Kidney tubule cell (primary cell): ENCODE measurements around the gene ANKRD7.

Experiments used
- DNase-seq: peaks from one replicate; pipeline ENCODE4 v3.0.0-alpha.2; 2018; ENCODE audit warnings: low spot score

ANKRD7 gene

GRCh38 chr7:118224521-118224920 lies at the start of gene ANKRD7:
Gene ANKRD7, plus strand, starts transcription at chr7:118224704. Its CDS starts 127 bp downstream, at chr7:118224831.
- DNase-seq, result no peak

DNA sequence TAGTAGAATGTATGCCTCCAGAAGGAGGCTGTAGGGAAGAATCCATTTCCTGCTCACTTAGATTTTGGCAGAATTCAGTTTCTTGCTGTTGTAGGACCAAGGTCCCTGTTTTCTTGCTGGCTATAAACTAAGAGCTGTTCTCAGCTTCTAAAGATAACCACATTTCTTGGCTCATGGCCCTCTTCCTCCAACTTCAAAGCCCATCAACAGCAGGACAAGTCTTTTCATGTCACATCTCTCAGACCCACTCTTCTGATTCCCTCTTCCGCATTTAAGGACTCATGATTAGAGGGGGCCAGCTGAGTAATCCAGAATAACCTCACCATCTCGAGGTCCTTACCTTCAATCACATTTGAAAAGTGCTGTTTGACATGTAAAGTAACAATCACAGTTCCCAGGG lies 48.8 kb upstream of the ANKRD7 start:
- no peak for DNase-seq

GRCh38 chr7:118179191-118179590 lies 45.3 kb upstream of the ANKRD7 start:
- DNase-seq, result no peak

DNA sequence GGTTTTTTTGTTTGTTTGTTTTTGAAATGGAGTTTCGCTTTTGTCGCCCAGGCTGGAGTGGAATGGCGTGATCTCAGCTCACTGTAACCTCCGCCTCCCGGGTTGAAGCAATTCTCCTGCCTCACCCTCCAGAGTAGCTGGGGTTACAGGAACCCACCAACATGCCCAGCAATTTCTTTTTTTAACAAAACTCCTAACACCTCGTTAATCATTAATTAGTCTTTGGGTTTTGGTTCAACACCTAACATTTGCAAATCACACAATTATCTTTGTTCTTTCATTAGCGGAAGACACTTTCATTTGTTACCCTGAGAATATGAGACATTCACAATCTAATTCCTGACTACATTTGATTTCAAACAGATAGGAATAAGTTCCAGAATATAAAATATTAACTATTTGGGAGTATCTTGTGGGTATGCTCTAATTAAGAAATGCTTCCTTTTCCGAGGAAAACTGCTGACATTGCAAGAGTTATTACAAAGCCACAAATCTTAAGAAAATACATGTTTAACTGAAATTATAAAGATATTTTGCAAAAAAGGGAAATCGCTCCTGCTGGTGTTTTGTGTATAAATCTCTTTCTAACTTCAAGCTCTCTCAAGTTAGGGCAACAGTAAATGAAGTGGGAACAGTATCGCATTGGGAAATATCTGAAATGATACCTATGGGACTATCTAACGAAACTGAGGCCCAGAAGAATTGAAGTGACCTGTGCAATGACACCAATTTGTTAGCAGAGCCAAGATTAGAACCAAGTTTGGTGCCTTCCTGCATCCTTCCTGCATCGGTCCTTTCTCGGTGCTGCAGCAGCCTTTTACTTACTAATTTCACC lies 41.7 kb upstream of the ANKRD7 start:
- DNase-seq, result peak; percentile 47

DNA sequence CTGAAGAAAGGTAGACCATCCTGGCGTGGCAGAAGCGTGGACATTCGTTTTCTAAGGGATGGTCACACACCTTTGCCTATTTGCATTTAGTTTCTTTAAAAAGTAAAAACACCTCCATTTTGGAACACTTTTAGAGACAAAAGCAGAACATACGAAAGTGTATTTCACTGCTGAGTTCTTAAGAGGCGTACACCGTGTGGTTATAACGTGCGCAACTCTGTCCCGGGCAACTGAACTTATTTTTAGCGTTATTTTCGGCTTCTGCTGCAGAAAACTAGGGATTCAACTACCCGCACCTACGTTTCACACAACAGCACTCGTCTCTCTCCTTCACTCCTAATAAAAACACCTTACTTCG lies 41.1 kb upstream of the ANKRD7 start:
- no peak for DNase-seq

GRCh38 chr7:118183786-118184564 lies 40.5 kb upstream of the ANKRD7 start, which contains the start of gene LSM8:
Gene LSM8, plus strand, starts transcription at chr7:118184164. Its CDS starts 60 bp downstream, at chr7:118184224.
- peak; percentile 99 for DNase-seq

GRCh38 chr7:118184565-118184940 lies 40.0 kb upstream of the ANKRD7 start:
- peak; percentile 18 for DNase-seq

- no peak for DNase-seq
Observed at GRCh38 chr7:118185163-118185860, 39.2 kb upstream of the ANKRD7 start.

GRCh38 chr7:118186501-118186900 lies 38.0 kb upstream of the ANKRD7 start:
- peak; percentile 1 for DNase-seq

GRCh38 chr7:118194571-118194970 lies 29.9 kb upstream of the ANKRD7 start:
- no peak for DNase-seq

GRCh38 chr7:118195837-118196474 lies 28.5 kb upstream of the ANKRD7 start:
- peak; percentile 59 for DNase-seq

GRCh38 chr7:118202061-118202460 lies 22.4 kb upstream of the ANKRD7 start:
- DNase-seq, result no peak

DNA sequence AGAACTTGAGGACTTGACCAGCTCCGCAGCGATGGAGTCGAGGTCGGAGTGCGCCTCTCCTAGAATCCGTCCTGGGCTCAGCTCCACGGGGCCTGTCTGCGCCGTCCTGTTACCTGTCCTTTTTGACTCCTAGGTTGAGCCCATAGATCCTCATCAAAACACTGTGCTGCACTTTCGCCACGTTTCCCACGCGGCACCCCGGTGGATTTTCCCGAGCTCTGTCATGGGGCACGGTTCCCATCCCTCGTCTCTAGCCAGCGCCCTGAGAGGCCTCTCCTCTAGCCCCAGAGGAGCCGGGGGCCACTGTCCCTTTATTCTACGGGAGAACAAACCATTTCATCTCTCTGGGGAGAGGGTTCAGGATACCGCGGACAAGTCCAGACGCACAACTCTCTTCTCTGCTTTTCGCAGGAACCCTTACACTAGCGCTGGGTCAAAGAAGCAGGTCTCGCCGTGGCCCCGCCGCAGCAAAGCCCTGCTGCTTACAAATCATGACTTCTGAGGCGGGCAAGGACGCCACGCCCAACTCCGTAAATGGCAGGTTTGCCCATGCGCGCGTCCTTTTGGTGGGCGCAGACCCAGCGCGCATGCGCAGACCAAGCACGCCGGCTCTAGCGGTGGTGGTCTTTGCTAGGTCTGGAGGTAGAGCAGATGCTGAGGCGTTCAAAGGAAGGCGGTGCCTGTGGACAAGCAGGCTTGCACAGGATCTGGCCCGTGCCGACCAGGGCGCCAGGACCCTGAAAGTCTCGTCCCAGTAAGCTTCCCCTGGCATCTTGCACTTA lies 10.3 kb upstream of the ANKRD7 start:
- DNase-seq, result peak; percentile 87

GRCh38 chr7:118214833-118215182 lies 9.7 kb upstream of the ANKRD7 start:
- no peak for DNase-seq

GRCh38 chr7:118217210-118217619 lies 7.3 kb upstream of the ANKRD7 start:
- DNase-seq, result no peak

DNA sequence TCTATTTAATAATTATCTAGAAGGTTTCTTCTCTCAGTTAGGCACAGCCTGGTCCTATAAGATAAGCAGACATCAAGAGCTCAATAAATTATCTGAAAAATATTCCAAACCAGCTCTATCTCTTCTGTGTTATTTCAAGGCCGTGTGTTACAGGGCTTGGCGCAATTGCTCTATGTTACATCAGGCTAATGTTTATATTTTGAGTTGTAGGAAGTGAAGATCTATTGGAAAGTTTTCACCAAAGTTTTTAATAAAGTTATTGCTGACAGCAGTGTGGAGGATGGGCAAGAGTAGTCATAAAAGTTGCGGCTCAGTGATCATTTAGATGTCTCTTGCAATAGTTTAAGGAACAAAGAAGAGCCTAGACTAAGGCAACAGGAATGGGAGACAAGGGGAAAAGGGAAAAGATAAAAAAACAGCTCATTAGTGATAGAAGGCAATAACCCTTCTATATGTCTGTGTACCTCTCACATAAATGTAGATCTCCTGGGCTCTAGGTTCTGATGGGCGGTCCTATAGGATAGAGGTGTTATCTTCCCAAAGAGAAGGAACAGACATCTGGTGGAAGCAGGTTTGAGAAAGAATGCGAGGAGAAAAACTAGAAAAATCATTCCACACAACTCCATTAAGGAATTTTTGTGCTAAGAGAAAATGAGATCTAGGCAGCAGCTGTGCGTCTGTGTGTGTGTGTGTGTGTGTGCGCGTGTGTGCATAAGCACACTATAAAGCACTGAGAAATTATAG lies 5.9 kb upstream of the ANKRD7 start:
- DNase-seq, result no peak

GRCh38 chr7:118219157-118219512 lies 5.4 kb upstream of the ANKRD7 start:
- no peak for DNase-seq

- no peak for DNase-seq
Observed at GRCh38 chr7:118220583-118220982, 3.9 kb upstream of the ANKRD7 start.

GRCh38 chr7:118222591-118222990 lies 1.9 kb upstream of the ANKRD7 start:
- no peak for DNase-seq

DNA sequence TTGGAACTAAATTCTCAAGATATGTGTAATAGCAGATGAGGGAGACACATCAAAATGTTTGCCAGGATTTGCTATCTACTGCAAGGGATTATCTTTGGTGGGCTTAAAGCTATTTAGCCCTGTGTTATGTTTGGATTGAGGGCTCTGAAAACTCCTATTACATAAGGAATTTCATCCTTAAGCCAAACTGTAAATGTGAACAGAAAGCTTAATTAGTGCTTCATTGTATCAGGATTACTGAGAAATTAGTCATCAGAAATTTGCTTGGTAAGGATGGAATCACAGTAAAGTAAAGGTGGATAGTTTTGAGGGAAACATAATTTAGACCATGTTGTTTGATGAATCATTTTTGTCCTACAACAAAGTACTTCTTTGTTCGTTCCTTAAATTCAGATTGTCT lies 8.3 kb downstream of the ANKRD7 start:
- peak; percentile 56 for DNase-seq

DNA sequence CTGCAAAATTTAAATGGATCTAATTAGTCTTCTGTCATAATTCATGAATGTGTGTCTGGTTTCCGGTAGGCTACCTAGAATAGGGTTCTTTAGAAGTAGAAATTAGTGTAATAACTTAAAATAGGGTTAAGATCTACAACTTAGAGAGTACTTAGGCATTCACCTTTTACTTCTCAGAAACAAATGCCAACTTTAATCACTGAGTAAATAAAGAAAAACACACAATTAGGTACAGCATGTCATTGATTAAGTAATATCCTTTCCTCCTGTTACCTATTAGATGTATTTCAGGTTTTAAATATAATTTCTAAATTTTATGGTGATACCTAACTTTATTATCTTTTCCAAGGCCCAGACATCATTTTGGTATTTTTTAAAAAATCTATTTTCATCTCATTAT lies 9.3 kb downstream of the ANKRD7 start:
- DNase-seq, result no peak
